HG03108 (cell line): Measurements from ENCODE around the gene HES7.
A peak's percentile ranks its signal among the peaks of the same experiment; 100 is the strongest.
"Not testable (repeated sequence)": the region's sequence is repeated elsewhere in the genome, so short reads cannot be mapped to it uniquely, and the experiment has no call there.

Experiments used
- ATAC-seq: cut with Tn5 transposase; IDR thresholded peaks from one replicate; pipeline ENCODE4 v1.9.1; 2021; ENCODE audit warnings: moderate library complexity; ENCODE audit not compliant: unreplicated experiment

Gene HES7

DNA sequence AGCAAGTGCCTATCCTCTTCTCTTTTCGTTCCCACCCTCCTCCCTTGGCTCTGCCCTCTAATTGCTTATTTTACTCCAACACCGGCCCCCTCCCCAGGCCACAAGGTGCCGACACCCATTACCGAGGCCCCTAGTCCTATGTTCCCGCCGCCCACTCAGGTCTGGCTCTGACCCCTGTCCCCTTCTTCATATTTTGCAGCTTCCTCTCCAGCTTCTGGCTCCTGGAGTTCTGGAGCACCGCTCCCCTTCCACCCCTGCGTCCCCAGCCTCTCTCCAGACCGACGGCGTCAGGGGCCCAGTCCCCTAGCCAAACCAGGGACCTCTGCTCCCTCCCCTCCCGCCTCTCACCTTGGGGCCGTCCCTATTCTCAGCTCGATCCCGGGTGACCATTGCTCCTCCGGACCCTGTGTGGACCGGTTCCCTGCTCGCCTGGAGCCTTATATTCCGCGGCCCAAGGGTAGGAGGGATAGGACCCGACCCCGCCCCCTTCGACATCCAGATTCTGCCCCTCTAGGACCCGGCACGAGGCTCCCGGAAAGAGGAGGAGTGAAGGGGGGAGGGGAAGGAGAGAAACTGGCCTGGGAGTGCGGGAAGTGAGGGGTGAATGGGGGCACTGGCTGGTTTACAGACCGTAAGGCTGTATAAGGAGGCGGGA is at the start of gene HES7:
Gene HES7, minus strand, starts transcription at position 412 of the 655 bp plus-strand sequence. Its CDS starts 22 bp downstream, at position 390.
- ATAC-seq: no peak

DNA sequence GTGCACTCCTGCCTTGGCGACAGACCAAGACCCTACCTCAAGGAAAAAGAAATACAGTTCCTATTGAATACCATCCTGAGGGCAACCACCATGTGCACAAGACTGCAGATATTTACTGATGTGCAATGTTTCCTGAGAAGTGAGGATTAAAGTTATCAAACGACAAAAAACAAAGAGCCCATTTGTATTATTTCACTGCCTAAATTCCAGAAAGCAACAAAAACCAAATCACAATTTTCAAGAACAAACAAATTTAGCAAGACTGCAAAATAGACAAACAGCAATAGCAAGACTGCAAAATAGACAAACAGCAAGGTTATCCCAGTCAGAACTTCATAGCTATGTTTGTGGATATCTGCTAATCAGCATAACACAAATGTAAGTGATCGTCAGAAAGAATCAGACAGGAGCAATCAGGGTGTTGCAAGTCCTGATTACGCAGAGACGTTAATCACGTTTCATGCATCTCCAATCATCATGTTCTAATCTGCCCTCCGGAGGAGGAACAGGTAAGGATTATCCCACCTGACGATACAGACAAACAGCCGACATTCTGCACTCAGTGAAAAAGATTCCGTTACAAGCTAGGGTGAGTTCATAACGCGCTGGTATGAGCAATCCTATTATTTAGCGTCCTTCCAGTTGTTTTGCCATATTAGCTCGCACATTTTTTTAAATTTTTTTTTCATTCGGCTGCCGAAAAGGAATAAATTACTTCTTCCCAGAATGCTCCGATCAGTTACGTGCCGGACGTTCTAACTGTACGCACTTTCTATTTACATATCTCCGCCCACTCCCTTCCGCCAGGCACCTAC is 49.4 kb upstream of the HES7 start:
- ATAC-seq: peak; percentile 63

DNA sequence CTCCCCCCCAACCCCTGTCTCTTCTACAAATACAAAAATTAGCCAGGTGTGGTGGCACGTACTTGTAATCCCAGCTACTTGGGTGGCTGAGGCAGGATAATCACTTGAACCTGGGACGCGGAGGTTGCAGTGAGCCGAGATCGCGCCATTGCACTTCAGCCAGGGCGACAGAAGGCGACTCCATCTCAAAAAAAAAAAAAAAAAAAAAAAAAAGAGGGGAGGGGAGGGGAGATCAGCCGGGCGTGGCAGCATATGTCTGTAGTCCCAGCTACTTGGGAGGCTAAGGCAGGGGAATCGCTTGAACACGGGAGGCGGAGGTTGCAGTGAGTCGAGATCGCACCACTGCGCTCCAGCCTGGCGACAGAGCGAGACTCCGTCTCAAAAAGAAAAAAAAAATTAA is 46.3 kb upstream of the HES7 start:
- not testable (repeated sequence) for ATAC-seq

DNA sequence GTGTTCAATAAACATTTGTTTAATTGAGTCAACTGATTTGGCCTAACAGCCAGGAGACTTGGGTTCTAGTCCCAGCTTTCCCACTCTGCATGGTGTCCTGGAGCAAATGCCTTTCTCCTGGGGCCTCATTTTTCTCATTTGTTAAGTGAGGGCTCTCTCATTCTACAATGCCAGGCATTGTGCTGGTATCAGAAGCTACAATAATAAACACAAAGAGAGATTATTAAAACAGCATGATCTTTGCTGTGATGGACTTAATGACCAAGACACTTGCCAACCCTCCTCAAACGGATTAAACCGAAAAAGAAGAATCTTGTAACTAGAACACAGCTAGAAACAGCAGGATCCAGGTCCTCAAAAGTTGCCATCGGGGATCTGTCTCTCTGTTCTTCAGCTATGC is 43.6 kb upstream of the HES7 start:
- no peak for ATAC-seq

DNA sequence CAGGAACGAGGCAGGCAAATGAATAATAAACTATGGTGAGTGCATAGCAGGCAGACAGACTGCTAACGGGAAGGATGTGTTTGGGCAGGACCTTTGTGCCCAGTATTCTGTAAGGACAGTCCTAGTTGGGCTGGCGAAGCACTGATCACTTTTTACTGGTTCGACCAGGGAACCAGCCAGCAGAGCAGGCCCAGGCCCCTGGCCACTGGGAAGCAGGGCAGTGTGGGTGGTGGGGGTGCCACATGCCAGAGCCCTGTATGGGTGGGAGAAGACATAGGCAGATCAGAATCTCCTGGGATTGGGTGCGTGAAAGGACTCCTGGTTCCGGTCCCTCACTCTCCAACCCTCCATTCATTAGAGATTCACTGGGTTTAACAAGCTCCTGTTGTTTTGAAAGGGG is 42.8 kb upstream of the HES7 start:
- ATAC-seq: no peak

DNA sequence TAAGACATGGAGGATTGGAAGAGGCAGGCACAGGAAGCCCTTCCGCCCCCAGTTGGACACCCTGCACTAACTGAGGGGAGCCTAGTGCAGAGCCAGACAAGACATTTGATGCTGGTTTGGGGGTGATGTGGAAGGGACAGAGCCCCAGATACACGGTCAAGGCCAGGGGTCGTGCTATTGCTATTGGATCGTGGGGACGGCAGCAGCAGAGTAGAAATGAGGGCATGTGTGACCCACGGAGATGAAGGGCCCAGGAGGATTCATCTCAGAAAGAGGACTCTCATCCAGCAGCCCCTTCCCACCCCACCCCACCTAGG is 40.9 kb upstream of the HES7 start:
- ATAC-seq: no peak

DNA sequence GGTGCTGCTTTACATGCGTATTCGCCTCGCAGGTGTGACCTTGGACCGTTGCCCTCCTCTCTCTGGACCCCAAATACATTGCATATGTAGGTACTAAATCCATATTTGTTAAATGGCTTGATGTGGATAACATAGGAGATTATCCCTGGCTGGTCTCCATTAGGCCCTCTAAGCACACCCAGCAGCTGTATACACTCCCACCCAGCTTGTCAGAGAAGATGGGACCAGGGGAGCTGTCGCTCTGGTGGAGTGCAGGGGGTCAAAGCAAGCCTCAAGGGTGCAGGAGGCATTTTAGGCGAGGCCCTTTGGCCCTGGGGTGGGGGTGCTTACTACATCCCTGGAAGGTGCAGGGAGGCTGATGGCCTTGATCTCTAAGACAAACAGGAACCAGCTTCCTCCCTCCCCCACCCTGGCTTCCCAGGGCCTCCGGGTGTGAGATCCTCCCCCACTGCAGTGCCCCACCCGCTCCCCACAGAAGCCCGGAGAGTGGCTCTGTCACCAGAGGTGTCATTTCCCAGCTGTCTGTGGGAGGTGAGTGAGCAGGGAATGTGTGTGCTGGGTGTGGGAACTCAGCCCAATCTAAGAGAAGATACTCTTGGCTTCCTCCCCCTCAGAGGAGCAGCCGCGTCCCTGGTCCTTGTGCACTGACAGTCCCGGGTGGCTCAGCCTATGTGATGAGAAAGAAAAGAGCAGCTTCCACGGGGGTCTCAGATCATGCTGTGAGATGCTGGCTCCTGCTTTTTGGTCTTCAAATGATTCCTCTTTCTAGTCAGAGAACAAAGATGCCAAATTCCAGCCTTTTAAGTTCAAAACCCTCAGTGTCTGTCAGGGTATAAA is 40.3 kb upstream of the HES7 start:
- ATAC-seq: no peak

DNA sequence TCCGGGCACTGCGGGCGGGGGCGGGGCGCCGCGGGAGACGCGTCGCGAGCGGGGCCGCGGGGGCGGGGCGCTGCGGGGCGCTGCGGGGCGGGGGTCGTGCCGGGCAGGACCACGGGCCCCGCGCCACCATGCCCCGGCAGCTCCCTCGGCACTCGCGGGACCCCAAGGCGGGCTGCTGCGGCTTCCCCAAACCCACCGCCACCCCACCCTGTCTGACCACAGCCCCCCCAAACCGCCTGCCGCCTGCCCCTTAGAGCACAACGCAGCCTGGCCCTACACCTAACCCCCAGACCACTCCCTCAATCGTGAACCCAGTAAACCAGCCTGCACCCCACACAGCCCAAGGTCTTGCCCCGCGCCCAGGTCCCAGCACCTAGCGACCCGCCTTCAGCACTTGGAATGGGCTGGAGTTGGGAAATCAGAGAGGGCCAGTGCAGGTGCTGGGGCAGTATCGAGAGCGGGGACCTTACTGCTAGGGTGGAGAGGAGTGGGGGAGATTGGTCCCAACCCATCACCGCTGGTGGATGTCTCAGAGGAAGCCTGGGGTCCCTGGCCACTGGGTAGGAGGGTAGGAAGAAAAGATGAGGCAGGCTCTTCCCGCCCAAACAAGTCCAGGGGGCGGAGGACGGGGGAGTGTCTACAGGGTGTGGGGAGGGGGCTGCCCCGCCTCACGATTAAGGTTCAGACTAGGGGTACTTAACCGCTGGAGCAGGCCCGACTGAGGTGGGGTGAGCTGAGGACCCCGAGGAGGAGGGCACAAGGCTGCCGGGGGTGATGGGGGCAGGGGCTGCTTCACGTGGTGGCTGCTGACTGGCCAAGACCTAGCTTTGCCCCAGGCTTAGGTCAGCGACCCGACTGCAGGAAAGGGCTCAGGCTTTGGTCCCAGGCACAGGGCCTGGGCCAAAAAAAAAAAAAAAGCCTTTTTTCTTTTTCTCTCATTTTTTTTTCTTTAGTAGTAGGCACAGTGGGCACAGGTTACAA is 39.4 kb upstream of the HES7 start:
- ATAC-seq: no peak

DNA sequence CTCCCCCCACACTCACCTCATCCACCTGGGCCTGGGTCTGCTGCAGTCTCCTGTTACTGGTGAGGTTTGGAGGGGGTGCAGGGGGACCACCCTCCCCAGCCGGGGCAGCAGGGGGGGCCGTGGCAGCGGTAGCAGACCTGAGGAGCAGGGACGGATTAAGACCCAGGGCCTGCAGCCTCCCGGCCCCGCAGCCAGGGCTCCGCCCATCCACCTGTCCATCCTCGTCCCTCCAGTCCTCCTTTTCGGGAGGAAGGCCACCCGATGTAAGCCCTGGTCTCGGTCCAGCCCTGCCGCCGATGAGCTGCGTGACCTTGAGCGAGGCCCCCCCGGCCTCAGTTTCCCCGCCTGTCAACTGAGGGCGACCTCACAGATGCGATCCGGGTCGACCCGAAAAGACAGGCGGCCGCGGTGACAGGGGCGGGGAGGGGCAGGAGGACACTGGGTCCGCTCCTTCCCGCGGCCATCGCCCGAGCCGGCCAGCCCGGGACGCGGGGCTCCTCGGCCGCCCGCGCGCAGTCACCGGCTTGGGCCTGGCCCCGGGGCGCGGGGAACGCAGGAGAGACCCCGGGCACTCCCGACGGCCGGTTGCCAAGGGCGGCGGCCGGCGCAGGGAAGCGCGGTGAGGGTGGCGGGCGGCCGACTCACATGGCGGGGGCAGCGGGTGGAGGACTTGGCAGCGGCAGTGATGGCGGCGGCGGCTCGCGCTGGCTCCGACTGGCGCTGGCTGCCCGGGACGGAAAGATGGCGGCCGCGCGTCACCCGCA is 38.5 kb upstream of the HES7 start, which contains the start of gene VAMP2:
Gene VAMP2, minus strand, starts transcription at position 716 of the 764 bp plus-strand sequence. Its CDS starts 69 bp downstream, at position 647.
- ATAC-seq: peak; percentile 28

DNA sequence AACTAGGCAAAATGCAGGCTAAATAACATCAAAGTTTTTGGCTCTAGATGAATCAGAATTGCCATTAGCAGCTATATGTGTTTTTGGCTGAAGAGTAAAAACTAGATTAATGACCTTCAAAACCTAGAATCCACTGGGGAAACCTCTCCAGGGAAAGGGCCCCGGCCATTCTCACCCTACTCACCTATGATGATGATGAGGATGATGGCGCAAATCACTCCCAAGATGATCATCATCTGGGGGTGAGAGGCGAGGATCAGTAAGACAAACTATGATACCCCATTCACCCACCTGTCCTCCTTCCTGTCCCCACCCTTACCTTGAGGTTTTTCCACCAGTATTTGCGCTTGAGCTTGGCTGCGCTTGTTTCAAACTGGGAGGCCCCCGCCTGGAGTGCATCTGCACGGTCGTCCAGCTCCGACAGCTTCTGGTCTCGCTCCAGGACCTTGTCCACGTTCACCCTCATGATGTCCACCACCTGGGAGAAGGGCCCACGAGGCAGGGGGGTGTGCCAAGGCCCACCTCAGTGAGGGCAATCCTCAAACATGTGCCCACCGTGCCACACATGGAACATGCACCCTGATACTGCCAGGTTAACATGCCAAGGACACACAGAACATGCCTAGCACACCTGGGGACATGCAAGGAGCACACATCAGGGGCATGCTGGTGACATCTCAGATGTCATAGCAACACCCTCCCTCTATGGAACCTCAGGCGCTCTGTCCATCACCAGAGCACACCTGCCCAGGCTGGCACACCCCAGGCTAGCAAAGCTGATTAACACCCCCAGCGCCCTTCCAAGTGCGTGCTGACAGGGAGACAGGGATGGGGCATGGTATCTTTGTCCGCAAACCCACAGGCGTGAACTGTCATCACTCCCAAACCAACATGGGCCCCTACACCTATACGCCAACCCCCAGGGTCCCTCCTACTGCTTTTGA is 37.7 kb upstream of the HES7 start:
- ATAC-seq: no peak

DNA sequence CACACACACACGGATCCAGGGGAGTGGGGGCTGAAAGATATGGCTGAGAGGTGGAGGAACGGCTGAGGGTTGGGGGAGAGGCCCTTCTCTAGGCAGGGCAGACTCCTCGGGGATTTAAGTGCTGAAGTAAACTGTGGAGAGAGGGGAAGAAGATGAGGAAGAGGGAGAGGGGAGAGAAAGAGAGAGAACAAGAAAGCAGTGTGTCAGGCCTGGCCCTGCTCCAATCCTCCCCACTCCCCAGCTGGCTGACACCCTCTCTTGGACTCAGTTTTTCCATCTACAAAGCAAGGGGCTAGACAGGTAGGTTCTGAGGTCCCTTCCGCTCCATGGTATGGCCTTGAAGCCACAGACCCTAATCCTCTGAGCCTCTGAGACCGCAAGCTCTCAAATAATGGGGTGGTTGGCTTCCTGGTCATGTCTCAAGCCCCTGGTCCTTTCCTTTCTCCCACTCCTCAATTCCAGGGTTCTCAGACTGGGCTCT is 36.9 kb upstream of the HES7 start:
- ATAC-seq: no peak

DNA sequence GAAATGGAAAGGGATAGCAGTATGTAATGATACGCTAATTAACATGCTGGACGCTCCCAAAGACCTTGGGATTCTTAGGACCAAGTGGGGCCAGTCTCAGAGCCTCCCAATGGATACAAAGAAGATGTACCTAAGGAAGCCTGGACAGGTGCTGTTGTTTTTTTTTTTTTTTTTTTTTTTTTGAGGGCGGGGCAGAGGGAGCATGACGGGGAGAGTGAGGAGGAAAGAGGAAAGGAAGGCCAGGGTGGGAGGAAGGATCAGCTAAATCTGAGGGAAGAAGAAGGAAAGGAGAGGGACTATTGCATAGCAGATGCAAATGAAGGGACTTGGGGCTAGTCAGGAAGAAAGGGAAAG is 36.3 kb upstream of the HES7 start:
- no peak for ATAC-seq

DNA sequence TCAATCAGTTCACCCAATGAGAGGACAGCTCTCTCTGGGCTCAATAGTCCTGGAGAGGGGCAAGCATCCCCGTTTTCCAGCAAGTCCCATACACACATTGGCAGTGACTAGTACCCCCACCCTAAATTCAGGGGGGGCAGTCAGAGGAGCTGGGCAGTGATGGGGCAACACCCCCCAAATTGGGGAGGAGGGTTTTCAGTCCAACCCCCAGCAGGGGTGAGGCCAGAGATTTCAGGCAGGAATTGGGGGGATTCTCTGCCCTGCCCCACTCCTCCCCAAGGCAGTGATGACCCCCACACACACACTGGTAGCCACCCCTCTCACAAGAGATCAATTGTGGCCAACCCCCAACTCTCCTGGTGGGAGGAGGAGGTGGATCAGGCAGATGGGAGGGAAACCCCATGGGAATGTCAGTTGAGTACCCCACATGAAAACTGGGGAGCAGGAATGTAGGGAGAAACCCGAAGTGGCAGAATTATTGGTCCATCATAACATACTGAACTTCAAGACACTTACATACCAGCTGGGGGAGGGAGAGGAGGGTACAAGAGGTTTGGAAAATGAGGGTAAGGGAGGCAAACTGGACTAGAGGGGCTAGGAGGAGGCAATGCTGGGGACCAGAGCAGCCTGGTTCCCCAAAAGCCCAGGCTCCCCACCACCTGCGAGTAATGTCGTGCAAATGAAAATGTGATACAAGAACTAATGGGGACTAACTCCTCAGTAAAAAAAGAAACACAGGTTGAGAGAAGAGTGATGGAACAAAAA is 35.7 kb upstream of the HES7 start:
- no peak for ATAC-seq

DNA sequence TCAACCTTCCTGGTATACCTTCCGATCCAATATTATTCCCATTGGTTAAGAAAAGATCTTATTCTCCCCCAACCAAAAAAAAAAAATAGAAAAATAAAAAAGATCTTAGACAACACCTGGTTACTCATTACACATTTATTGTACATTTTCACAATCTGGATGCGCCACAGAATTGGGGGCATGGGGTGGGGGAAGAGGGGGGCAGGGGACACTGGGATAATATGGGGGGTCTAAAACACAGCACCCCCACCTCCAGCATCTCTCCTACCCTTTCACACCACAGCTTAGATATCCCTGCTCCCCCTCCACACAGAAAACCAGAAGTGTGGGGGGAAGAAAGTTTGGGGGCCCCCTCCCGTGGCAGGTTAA is 35.1 kb upstream of the HES7 start:
- ATAC-seq: no peak

DNA sequence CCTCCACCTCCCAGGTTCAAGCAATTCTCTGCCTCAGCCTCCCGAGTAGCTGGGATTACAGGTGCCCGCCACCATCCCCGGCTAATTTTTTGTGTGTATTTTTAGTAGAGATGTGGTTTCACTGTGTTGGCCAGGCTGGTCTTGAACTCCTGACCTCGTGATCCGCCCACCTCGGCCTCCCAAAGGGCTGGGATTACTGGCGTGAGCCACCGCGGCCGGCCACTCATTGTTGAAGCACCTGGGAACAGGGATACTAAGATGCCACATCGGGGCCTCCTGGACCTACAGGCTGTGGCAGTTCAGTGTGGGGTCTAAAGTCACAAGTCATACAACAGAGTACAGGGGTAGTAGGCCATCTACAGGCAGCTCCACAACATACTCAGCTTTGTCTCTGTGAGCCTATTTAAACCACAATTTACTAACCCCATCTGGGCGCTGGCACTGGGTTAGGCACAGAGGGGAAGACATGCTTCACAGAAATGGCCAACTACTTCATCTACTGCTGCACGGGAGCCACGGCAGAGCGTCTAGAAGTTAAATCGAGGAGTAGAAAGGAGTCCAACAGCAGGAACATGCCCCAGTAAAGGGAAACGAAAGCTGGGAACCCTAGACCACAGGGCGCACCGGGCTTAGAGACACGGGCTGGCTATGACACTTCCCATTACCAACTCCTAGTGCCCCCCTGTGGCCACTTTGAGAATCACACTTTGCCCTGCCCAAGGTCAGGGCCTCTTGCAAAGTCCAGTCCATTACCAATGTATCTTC is 34.5 kb upstream of the HES7 start:
- no peak for ATAC-seq

DNA sequence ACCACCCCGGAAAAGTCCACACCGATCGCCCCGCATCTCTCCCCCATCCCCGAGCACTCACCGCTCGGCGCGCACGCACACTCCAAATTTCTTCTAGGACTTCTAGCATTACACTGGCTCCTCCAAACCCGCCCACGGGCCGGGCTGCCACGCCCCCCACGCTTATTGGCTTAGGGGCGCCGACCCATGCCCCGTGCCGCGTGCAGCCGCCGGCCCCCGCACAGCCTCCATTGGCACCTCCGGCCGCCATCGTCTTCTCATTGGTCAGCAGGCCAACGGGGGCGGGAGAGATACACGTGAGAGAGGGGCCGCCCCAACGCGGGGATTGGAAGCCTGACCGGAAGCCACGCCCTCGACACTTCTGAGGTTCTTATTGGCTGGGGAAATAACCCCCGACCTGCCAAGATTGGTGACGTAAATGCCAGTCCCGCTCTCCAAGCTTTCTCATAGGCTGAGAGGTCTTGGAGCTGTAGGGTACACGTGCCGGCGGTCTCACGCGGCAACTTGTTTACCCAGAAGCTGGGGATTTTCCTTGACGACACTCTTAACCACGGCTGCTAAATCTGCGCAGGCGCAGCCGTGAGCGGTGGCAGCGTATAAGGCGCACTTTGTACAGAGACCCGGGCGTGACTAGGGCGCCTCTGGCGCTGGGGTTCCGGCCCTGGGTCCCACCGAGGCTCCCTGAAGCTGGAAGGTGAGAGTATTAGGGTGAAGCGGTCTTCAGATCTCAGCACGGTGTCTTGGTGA is 32.5 kb upstream of the HES7 start:
- ATAC-seq: peak; percentile 66

DNA sequence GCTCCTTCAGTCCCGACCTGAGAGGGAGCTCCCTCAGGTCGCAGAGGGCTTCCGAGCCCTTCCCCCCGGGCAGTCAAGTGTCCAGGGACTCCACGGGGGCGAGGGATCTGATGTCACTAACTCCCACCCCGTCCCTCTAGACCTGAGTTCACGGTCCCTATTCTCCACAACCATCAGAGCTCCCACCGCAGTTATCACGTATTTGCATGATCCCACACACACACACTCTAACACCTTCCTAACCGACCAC is 32.0 kb upstream of the HES7 start:
- ATAC-seq: no peak
